Spleen (tissue), 11 donors: Measurements from ENCODE around the gene FRMD4B. TPM values are rescaled to one million over a fixed set of nuclear protein-coding genes. Genes with fewer than 3 reads are reported as not detected.

Source experiments
- DNase-seq: peaks from one replicate; pipeline ENCODE4 v3.0.0-alpha.2; 2020
- H3K27ac ChIP-seq, 8 donors: fragments of 200-600 bp; sonication (generic) in 7 of 8; 1 replicate in 4 of 8; 2 replicates in 4 of 8; pipeline versions ENCODE4 v1.5.0 to v1.8.0; 2016 to 2021; ENCODE audit warnings: inconsistent platforms in 4 of 8, mild to moderate bottlenecking in 4 of 8, moderate library complexity in 1 of 8
- H3K27me3 ChIP-seq, 7 donors: fragments of 200-600 bp; sonication (generic) in 6 of 7; replicated peaks in 1 of 7; 1 replicate in 4 of 7; 2 replicates in 3 of 7; pipeline versions ENCODE4 v1.5.0 to v1.8.0; 2016 to 2021; ENCODE audit warnings: inconsistent platforms in 3 of 7, mild to moderate bottlenecking in 1 of 7
- H3K36me3 ChIP-seq, 6 donors: fragments of 200-600 bp; sonication (generic) in 5 of 6; 1 replicate in 4 of 6; 2 replicates in 2 of 6; pipeline versions ENCODE4 v1.5.0 to v1.8.0; 2016 to 2021; ENCODE audit warnings: inconsistent platforms in 2 of 6
- H3K4me1 ChIP-seq, 6 donors: fragments of 200-600 bp; sonication (generic) in 5 of 6; 1 replicate in 3 of 6; 2 replicates in 3 of 6; pipeline versions ENCODE4 v1.5.0 to v1.8.0; 2016 to 2021; ENCODE audit warnings: inconsistent platforms in 3 of 6
- H3K4me3 ChIP-seq, 8 donors: fragments of 200-600 bp; sonication (generic) in 7 of 8; 1 replicate in 4 of 8; 2 replicates in 4 of 8; pipeline versions ENCODE4 v1.5.0 to v1.8.0; 2016 to 2021; ENCODE audit warnings: inconsistent platforms in 4 of 8, mild to moderate bottlenecking in 4 of 8, moderate library complexity in 2 of 8
- H3K9me3 ChIP-seq, 8 donors: fragments of 200-600 bp; sonication (generic) in 7 of 8; 1 replicate in 4 of 8; 2 replicates in 4 of 8; pipeline versions ENCODE4 v1.5.0 to v1.8.0; 2016 to 2021; ENCODE audit warnings: inconsistent platforms in 4 of 8
- CTCF ChIP-seq, 11 experiments: fragments of 200-600 bp in 7 of 11; fragments of 450-650 bp in 4 of 11; sonication (generic) in 4 of 11; IDR thresholded peaks in 8 of 11; conservative IDR thresholded peaks in 3 of 11; 1 replicate in 7 of 11; 2 replicates in 4 of 11; pipeline versions ENCODE4 v1.4.0 to v1.8.0; 2016 to 2021; ENCODE audit warnings: antibody characterized with exemption in 11 of 11, inconsistent platforms in 4 of 11, mild to moderate bottlenecking in 1 of 11
- POLR2A ChIP-seq, 3 donors: fragments of 450-650 bp; IDR thresholded peaks; one replicate each; pipeline ENCODE4 v1.5.1; 2017; ENCODE audit warnings: antibody characterized with exemption in 3 of 3, mild to moderate bottlenecking in 1 of 3
- POLR2AphosphoS5 ChIP-seq, 3 donors: sonication (generic); formaldehyde crosslinking; IDR thresholded peaks; one replicate each; pipeline ENCODE4 v1.5.1; 2017; ENCODE audit warnings: antibody characterized with exemption in 3 of 3
- WGBS, 5 donors: extraction: QIAGEN DNeasy Blood & Tissue Kit in 3 of 5; methylation state at CpG; one replicate each; pipeline versions ENCODE4 v1.1.5 to v1.1.7; 2013 to 2018; 5-methylcytosine and 5-hydroxymethylcytosine counted together
- intact Hi-C: fragments of 100-400 bp; cut with DNase I; formaldehyde crosslinking; loops from one replicate; pipeline ENCODE4 v1.15.0; 2023; ENCODE audit warnings: low total_unique reads
- polyA plus RNA-seq, 3 donors: library from polyadenylated mRNA; stranded (reverse); fragments of 200-250 nt; gene quantifications; one replicate each; pipeline ENCODE4 v1.2.1, GENCODE V29; 2013
- total RNA-seq, 7 donors: library from RNA; depleted of rRNA in 3 of 7; stranded (reverse); fragments of >200 nt in 3 of 7; fragmentation: NEBNext Ultra II Directional in 4 of 7; extraction: Animal tissue kit (Norgen Biotek cat#: 25700) in 4 of 7; gene quantifications; one replicate each; pipeline versions ENCODE4 v1.1.0 to v1.2.1, GENCODE V29; 2016 to 2021
- donor health status: healthy with polysubstance abuse.
- donor health status: DM: no; HTN: no; CAD: no; lungs with moderate emphysema.
- donor health status: DM: no; HTN: no; CAD: no.
- donor health status: Bipolar disorder and iron deficiency.
- donor health status: healthy.
- donor health status: DM: no; HTN: no; CAD: no.
- donor health status: DM: yes; HTN: yes; CAD: no.

FRMD4B gene
- total and polyA plus RNA-seq, 10 donors, result 8.1 to 143 (median 112) TPM

GRCh38 chr3:69379661-69380060 is 6.2 kb downstream of the FRMD4B start:
- H3K4me1 ChIP-seq, result peaks cover 0 to 33% (median 6%) of the 10 kb centered on the region in 6 donors
- TF ChIP-seq POLR2AphosphoS5 (IDR thresholded peaks at IDR 0.05) (no peak), CTCF (IDR thresholded peaks at IDR 0.05 in 8 of 11, conservative IDR thresholded peaks at IDR 0.05 in 3 of 11) (no peak), POLR2A (IDR thresholded peaks at IDR 0.05) (no peak)
- H3K4me3 ChIP-seq, result no peak overlapping the region
- 77 to 93% (median 88%) methylated on average over 3 of the region's 3 CpGs for WGBS, 5 donors
- H3K36me3 ChIP-seq, result no peaks in the 10 kb centered on the region
- intact Hi-C loops, result no loop called here
- peak overlapping the region in 4 of 8 donors; percentile 7 to 51 (median 18) for H3K27ac ChIP-seq
- H3K27me3 ChIP-seq, result peaks cover 0 to 9% (median 0%) of the 10 kb centered on the region in 7 donors
- no peak for DNase-seq
- H3K9me3 ChIP-seq, result no peaks in the 10 kb centered on the region

- Histone ChIP-seq H3K27me3 (no peaks in the 10 kb centered on the region), H3K27ac (peak overlapping the region in 2 of 8 donors; percentile 19 to 62), H3K4me3 (no peak overlapping the region), H3K36me3 (no peaks in the 10 kb centered on the region), H3K4me1 (peaks cover 0 to 29% (median 0%) of the 10 kb centered on the region in 6 donors), H3K9me3 (no peaks in the 10 kb centered on the region)
- intact Hi-C loops, result no loop called here
- TF ChIP-seq POLR2AphosphoS5 (IDR thresholded peaks at IDR 0.05) (peak in 1 of 3 donors; percentile 14), POLR2A (IDR thresholded peaks at IDR 0.05) (no peak)
- DNase-seq, result no peak
- 61 to 79% (median 76%) methylated on average over 3 of the region's 3 CpGs for WGBS, 5 donors
These were observed 7.6 kb downstream of the FRMD4B start for GRCh38 chr3:69378112-69378802.

GRCh38 chr3:69377262-69377661 is 8.6 kb downstream of the FRMD4B start:
- no peak overlapping the region for H3K4me3 ChIP-seq
- no peaks in the 10 kb centered on the region for H3K27me3 ChIP-seq
- no peak for DNase-seq
- no peak for TF ChIP-seq POLR2AphosphoS5 (IDR thresholded peaks at IDR 0.05)
- no peak for TF ChIP-seq CTCF (IDR thresholded peaks at IDR 0.05 in 8 of 11, conservative IDR thresholded peaks at IDR 0.05 in 3 of 11)
- TF ChIP-seq POLR2A (IDR thresholded peaks at IDR 0.05), result no peak
- 76 to 86% (median 83%) methylated on average over 3 of the region's 3 CpGs for WGBS, 5 donors
- intact Hi-C loops, result no loop called here
- no peaks in the 10 kb centered on the region for H3K36me3 ChIP-seq
- peak overlapping the region in 2 of 8 donors; percentile 26 to 29 for H3K27ac ChIP-seq
- no peaks in the 10 kb centered on the region for H3K9me3 ChIP-seq
- peaks cover 0 to 29% (median 0%) of the 10 kb centered on the region in 6 donors for H3K4me1 ChIP-seq

GRCh38 chr3:69376731-69377130 is 9.2 kb downstream of the FRMD4B start:
- DNase-seq, result no peak
- Histone ChIP-seq H3K4me1 (peaks cover 0 to 32% (median 1%) of the 10 kb centered on the region in 6 donors), H3K36me3 (no peaks in the 10 kb centered on the region), H3K4me3 (no peak overlapping the region), H3K27me3 (no peaks in the 10 kb centered on the region), H3K27ac (no peak overlapping the region), H3K9me3 (no peaks in the 10 kb centered on the region)
- WGBS, 5 donors, result 94 to 98% (median 96%) methylated on average over 2 of the region's 2 CpGs
- intact Hi-C loops, result no loop called here
- TF ChIP-seq CTCF (IDR thresholded peaks at IDR 0.05 in 8 of 11, conservative IDR thresholded peaks at IDR 0.05 in 3 of 11) (no peak), POLR2AphosphoS5 (IDR thresholded peaks at IDR 0.05) (no peak), POLR2A (IDR thresholded peaks at IDR 0.05) (no peak)
